Stimulated activated CD8-positive, alpha-beta memory T cell treated with anti-CD3 and anti-CD28 coated beads, Interleukin-12 subunit alpha, Interleukin-12 subunit beta, amount 100 ng/mL, for 24 hours (primary cell): ENCODE results near the gene UBE3D.
"Not testable (repeated sequence)": the region's sequence is repeated elsewhere in the genome, so short reads cannot be mapped to it uniquely, and the experiment has no call there.

Experiments
- DNase-seq: peaks from one replicate; pipeline ENCODE4 v3.0.0-alpha.2; 2020; ENCODE audit errors: extremely low read depth

UBE3D gene

GRCh38 chr6:82978362-82978945 lies 87.2 kb downstream of the UBE3D start:
- DNase-seq = no peak

DNA sequence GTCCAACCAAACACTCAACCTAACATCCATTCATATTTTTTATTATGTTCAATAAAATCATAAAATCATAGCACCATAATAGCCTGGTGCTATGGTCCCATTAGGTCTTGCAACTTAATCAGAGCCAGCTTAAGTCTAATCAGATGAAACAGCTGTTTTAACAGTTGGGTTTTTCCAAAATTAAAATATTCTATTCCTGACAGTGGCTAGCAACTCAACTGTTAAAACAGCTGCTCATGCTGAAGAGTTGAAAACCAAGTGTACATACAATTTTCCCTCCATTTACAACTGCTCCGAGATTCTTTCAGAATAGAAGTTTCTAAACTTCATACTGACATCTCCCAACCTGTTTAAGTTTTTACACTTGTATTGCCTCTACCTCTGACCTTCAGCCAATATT lies 89.5 kb downstream of the UBE3D start:
- DNase-seq = no peak

DNA sequence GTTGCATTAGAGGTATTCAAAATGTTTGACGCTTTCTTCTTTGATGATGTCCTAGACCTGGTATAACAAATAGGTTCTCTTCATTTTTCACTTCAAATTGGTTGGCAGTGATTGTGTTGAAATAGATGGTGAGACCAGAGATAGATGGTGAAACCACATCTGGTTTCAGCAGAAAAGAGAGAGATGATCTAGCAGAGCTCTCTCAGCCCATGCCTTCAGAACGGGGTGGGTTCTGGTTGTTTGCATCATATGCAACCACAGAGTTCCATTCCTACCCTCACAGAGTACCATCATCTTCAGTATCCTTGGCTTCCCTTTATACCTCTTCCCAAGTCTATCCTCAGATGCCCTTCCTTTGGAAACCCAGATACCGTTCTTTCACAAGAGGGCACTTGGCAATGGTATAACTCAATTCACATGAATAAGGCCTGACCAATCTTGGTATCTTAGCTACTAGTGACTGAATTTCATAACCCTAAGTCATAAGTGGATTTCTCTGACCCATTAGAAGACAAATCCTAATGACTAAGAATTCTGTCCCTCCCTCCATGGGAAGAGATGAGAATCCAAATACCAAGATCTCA lies 93.7 kb downstream of the UBE3D start:
- DNase-seq = no peak

DNA sequence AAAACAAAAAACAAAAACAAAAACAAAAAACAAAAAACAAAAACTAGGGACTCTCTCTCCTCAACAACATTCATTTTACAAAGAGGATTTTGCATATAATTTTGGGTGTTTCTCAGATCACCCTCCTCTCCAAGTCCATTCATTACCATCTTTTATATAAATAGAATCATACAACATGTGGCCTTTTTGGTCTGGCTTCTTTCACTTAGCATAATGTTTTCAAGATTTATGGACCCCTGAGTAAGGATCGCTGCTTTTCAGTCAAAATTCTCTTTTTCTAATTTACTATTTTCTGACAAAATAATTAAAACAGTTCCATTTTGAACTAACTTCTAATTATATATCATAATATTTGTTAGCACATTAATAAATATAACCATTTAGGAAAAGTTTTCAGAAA lies 94.8 kb downstream of the UBE3D start:
- no peak for DNase-seq

DNA sequence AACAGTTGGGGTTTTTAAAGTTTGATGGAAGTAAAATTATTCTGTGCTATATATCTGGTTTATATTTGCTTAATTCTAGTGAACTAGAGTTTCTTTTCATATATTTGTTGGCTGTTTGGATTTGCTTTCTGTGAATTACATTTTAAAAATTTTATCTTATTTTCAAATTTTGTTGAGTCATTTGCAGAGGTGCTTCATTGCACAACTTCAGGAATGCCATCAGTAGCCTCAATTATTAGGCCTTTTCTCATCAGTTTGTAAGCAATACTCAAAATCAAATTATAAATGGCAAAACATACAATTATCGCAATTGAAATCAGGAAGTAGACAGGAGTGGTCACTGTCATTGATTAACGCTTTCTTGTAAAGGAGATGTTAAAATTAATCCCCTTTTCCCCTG lies 96.9 kb downstream of the UBE3D start:
- no peak for DNase-seq

DNA sequence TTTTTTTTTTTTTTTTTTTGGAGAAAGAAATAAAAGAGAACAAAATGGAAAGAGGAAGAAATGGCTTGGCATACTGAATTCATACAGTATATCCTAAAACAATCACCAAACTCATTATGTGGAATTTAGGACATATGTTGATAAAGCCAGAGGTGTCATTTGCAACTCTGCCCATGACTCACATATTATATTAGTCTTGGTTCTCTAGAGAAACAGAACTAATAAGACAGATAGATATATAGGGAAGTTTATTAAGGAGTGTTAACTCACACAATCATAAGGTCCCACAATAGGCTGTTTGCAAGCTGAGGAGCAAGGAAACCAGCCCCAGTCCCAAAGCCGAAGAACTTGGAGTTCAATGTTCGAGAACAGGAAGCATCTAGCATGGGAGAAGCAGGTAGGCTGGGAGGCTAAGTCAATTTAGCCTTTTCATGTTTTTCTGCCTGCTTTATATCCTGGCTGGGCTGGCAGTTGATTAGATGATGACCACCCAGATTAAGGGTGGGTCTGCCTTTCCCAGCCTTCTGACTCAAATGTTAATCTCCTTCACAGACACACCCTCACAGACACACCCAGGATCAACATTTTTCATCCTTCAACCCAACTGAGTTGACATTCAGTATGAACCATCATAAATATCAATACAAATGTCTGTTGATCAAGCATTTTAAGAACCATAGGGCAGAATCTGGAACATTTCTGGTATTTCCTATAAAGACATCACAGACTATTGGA lies 102.3 kb downstream of the UBE3D start:
- no peak for DNase-seq

DNA sequence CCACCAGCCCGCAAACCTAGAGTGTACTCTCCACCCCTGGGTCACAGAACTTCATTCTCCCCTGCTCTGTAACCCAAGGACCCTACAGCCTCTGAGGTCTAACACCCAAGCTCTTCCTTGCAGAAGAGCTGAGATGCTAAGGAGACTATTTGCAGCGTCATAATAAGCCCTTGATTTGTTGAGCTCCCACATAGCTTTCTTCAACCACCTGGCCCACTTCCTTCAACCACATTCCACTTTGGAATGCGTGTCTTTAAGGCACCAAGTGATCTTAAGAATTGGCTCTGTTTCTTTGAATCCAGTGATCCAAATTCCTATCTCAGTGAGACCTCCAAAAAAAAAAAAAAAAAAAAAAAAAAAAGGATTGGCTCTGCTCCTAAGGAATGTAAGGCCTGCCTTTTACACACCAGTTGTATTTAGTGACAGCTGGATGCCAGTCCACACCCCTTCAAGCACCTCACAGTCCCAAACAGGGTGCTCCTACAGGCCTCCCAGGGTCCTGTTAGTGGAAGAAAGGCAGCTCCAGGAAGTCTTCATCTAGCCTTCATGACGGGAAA lies 106.2 kb downstream of the UBE3D start:
- no peak for DNase-seq

- no peak for DNase-seq
Measured at GRCh38 chr6:82958551-82958950, 107.1 kb downstream of the UBE3D start.

DNA sequence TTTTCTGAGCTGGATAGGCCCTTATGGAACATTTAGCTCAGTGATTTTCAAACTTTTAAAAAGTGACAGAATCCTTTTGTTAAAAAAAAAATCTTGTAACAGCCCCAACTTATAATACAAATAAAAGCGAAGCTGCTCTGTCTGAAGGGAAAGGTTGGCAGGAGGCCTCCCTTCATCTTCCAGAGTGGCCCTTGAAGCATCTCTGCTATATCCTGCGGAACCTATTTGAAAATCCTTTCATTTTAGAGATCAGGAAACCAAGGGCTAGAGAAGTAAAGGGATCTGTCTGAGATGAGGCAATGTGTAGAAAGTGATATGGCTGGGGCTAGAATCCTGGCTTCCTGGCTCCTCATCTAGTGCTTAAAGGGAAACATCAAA lies 107.8 kb downstream of the UBE3D start:
- DNase-seq = no peak

DNA sequence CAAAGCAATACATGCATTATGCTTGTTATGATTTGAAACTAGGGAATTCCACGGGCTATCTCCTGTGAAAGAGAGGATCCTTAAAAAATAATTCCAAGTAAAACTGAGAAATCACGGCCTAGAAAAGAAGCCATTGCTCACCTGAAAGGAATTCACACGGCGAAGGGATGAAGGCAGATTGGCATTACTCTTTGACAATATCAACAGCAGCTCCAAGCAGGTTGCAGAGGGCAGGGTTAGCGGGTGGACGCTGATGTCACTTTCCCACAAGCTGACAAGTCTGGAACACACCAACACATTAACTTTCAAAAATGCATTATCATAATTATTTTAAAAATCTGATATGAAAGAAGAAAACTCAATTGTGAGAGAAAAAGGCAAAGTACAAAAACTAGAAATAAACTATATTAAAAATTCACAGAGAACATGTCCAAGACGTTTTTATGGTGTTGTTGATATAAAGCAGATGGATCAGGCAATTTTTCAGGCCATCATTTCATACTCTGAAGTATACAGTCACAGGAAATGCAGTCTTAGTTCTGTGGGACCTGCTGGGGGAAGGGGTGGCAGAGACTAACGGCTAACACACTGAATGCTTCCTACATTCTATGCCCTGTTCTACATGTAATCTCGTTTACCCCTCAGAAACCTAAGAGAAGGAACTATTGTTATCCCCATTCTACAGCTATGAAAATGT lies 108.3 kb downstream of the UBE3D start:
- no peak for DNase-seq

- no peak for DNase-seq
Measured at GRCh38 chr6:82955841-82956240, 109.8 kb downstream of the UBE3D start.

- no peak for DNase-seq
Measured at GRCh38 chr6:82954937-82955577, 110.6 kb downstream of the UBE3D start.

- no peak for DNase-seq
Measured at GRCh38 chr6:82954356-82954755, 111.3 kb downstream of the UBE3D start.

DNA sequence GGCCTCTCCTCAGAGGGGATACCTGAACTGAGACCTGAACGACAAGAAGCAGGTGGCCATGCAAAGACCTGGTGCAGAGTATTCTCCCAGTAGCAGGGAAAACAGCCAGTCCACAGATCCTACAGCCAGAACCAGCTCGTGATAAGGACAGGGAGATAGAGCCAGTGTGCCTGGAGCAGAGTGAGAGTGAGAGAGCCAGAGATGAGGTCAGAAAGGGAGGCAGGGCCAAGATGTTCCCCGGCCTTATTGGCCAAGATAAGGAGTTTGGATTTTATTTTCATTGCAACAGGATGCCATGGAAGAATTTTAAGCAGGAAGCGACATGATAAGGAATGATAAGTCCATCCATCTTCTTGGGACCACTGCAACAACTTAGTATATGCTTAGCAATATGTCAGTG lies 111.8 kb downstream of the UBE3D start:
- no peak for DNase-seq

DNA sequence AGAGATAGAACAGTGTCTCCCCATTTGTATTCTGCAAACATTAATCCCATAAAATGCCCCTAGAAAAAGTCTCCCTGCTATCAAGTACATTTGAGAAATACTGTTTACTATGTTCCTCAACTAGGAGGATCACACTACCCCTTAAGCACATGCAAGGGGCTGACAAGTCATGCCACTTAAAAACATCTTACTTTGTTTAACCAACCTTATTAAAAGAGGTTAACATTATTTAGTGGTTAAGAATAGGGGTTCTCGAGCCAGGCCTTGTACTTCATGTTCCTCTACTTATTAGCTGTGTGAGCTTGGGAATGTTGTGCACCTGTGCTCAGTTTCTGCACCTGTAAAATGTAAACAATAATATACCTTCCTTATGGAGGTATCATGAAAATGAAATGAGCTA lies 113.7 kb downstream of the UBE3D start:
- no peak for DNase-seq

DNA sequence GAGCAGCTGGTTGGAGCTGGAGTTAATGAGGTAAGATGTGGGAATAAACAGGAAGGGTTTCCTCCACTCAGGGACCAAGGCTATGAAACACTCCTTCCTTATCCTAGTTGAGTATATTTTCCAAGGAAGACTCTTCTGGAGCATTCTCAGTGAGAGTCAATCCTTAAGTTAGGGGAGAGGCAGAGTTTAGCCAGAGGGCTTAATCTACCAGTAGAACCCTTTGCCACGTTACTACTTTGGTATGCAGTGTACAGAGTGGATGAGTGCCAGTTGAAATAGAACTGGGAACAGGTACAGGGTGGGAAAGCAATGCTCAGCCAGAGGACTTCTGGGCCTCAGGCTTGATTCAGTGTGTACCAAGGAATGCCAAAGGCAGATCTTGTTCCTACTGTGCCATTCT lies 114.3 kb downstream of the UBE3D start:
- DNase-seq = no peak

GRCh38 chr6:82930915-82931314 lies 134.7 kb downstream of the UBE3D start:
- DNase-seq = not testable (repeated sequence)

- DNase-seq = no peak
Measured at GRCh38 chr6:82924799-82925535, 140.7 kb downstream of the UBE3D start.

GRCh38 chr6:82921258-82921657 lies 144.4 kb downstream of the UBE3D start:
- DNase-seq = no peak

- DNase-seq = no peak
Measured at GRCh38 chr6:82917346-82918064, 148.1 kb downstream of the UBE3D start.

DNA sequence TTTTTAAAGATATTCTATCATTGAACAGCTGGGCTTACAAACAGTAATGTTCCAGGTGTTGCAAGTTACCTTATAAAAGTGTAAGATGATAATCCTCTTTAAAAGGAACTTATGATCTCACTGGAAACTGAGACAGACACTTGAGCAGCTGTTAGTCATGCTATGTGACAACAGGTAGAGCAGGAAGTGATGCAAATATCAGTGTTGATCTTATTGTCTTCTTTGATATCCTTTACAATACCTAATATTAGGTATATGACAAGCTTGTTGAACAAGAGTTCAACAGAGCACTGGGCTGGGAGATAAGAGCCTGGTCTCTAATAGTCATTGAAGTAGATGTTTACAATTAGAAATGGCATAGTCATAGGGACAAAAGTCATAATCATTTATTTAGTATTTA lies 150.0 kb downstream of the UBE3D start:
- no peak for DNase-seq
